Endothelial cell of umbilical vein (primary cell): ENCODE results near the gene OR5AU1. TPM values are rescaled to one million over a fixed set of nuclear protein-coding genes. Genes with fewer than 3 reads are reported as not detected.

Experiments used
- BruUV-seq: library from RNA; stranded (reverse); fragments of 400-500 nt; replicated peaks from 2 replicates; lab custom pipeline; 2021; lab: Mats Ljungman, UMichigan
- CTCF ChIA-PET: fragments of 300-600, 350-600 bp; sonication (Branson Sonifier 250); formaldehyde crosslinking; loops from one replicate; lab custom pipeline; 2021; ENCODE audit warnings: antibody characterized with exemption, inconsistent platforms; lab: Charles Lee
- POLR2A ChIA-PET: fragments of 300-600, 350-600 bp; sonication (Branson Sonifier 250); formaldehyde crosslinking; loops from one replicate; lab custom pipeline; 2021; ENCODE audit warnings: antibody characterized with exemption, inconsistent platforms; lab: Charles Lee
- DNase-seq: peaks from one replicate; pipeline ENCODE4 v3.0.0-alpha.2; 2011; ENCODE audit warnings: low read depth, low spot score
- FAIRE-seq: peaks from 2 replicates; lab custom pipeline; 2011; peaks lifted over from hg19 to GRCh38; lab: Jason Lieb, UNC
- H2AFZ ChIP-seq: 2 replicates; pipeline ENCODE4 v1.6.0; 2012; ENCODE audit warnings: low read depth, low read length, control low read depth, inconsistent platforms
- H3K27ac ChIP-seq: 2 replicates; pipeline ENCODE4 v1.5.1; 2011; ENCODE audit warnings: low read depth, mild to moderate bottlenecking, control low read depth, low read length, moderate library complexity; ENCODE audit not compliant: insufficient read depth
- H3K27me3 ChIP-seq, 2 experiments: 2 replicates each; pipeline versions ENCODE4 v1.6.0 to v1.6.1; 2011; ENCODE audit warnings: low read length in 2 of 2, mixed read lengths in 1 of 2; ENCODE audit not compliant: control insufficient read depth in 2 of 2, insufficient read depth in 2 of 2
- H3K36me3 ChIP-seq, 2 experiments: 2 replicates in 1 of 2; 3 replicates in 1 of 2; pipeline ENCODE4 v1.5.1; 2011; ENCODE audit warnings: low read length in 2 of 2, mild to moderate bottlenecking in 1 of 2, moderate library complexity in 1 of 2; ENCODE audit not compliant: control insufficient read depth in 2 of 2, insufficient read depth in 2 of 2; ENCODE audit errors: extremely low read depth in 1 of 2
- H3K4me1 ChIP-seq: 3 replicates; pipeline ENCODE4 v1.5.1; 2011; ENCODE audit warnings: mild to moderate bottlenecking, low read length; ENCODE audit not compliant: control insufficient read depth, insufficient read depth; ENCODE audit errors: extremely low read depth
- H3K4me2 ChIP-seq: 2 replicates; pipeline ENCODE4 v1.6.1; 2011; ENCODE audit warnings: low read length, control low read depth, mixed read lengths; ENCODE audit not compliant: insufficient read depth
- H3K4me3 ChIP-seq, 3 experiments: fragments of 200-600 bp in 1 of 3; sonication (generic), shearing (Covaris generic) in 1 of 3; replicated peaks in 1 of 3; 2 replicates each; pipeline ENCODE4 v1.5.1; 2011 to 2016; ENCODE audit warnings: control low read depth in 3 of 3, low read length in 3 of 3, mild to moderate bottlenecking in 2 of 3, inconsistent platforms in 1 of 3, low read depth in 1 of 3, moderate library complexity in 1 of 3; ENCODE audit not compliant: insufficient read depth in 1 of 3
- H3K79me2 ChIP-seq: 2 replicates; pipeline ENCODE4 v1.6.0; 2012; ENCODE audit warnings: low read length, inconsistent platforms; ENCODE audit not compliant: control insufficient read depth, insufficient read depth
- H3K9ac ChIP-seq: replicated peaks from 2 replicates; pipeline ENCODE3; 2011; ENCODE audit warnings: low read length, control low read depth; ENCODE audit not compliant: insufficient read depth; ENCODE audit errors: extremely low read depth
- H3K9me1 ChIP-seq: replicated peaks from 3 replicates; pipeline ENCODE4 v1.6.0; 2011; ENCODE audit warnings: mild to moderate bottlenecking, low read length; ENCODE audit not compliant: control insufficient read depth, insufficient read depth; ENCODE audit errors: extremely low read depth
- H3K9me3 ChIP-seq: replicated peaks from 2 replicates; pipeline ENCODE4 v1.5.1; 2012; ENCODE audit warnings: low read length, inconsistent platforms; ENCODE audit not compliant: control insufficient read depth, insufficient read depth
- H4K20me1 ChIP-seq: replicated peaks from 2 replicates; pipeline ENCODE3; 2011; ENCODE audit warnings: mild to moderate bottlenecking, low read length; ENCODE audit not compliant: control insufficient read depth, insufficient read depth; ENCODE audit errors: extremely low read depth
- EZH2 ChIP-seq: IDR thresholded peaks from 2 replicates; pipeline ENCODE4 v1.6.1; 2012; ENCODE audit warnings: borderline replicate concordance, low read depth, mild to moderate bottlenecking, moderate library complexity, low read length, inconsistent platforms; ENCODE audit not compliant: severe bottlenecking
- FOS ChIP-seq: IDR thresholded peaks from 2 replicates; pipeline ENCODE4 v1.6.1; 2011; ENCODE audit warnings: mild to moderate bottlenecking, low read length, moderate library complexity, borderline replicate concordance; ENCODE audit not compliant: insufficient read depth
- GATA2 ChIP-seq: IDR thresholded peaks from 2 replicates; pipeline ENCODE4 v1.7.0; 2011; ENCODE audit warnings: low read depth, mild to moderate bottlenecking, moderate library complexity, mixed read lengths, low read length; ENCODE audit not compliant: insufficient read length, insufficient read depth
- JUN ChIP-seq: IDR thresholded peaks from 2 replicates; pipeline ENCODE4 v1.6.1; 2011; ENCODE audit warnings: borderline replicate concordance, low read depth; ENCODE audit not compliant: insufficient read length, insufficient read depth
- MYC ChIP-seq: IDR thresholded peaks from one replicate; pipeline ENCODE4 v1.6.1; 2011; ENCODE audit warnings: mild to moderate bottlenecking, low read depth, low read length
- POLR2A ChIP-seq: IDR thresholded peaks from 2 replicates; pipeline ENCODE4 v1.6.1; 2012; ENCODE audit warnings: low read depth, mild to moderate bottlenecking, control low read depth, low read length
- POLR2AphosphoS5 ChIP-seq: IDR thresholded peaks from 2 replicates; pipeline ENCODE4 v1.6.1; 2012; ENCODE audit warnings: low read depth, mild to moderate bottlenecking, control low read depth, low read length, moderate library complexity; ENCODE audit not compliant: insufficient read depth
- dilution Hi-C: fragments of 300-500 bp; cut with MboI; formaldehyde crosslinking; loops from one replicate; pipeline ENCODE4 v1.15.0; 2019; ENCODE audit warnings: low sequenced_read_pairs; ENCODE audit not compliant: extremely low pct_ligation_motif_present
- intact Hi-C: fragments of 100-400 bp; cut with micrococcal nuclease; formaldehyde crosslinking; loops from one replicate; pipeline ENCODE4 v1.10.0; 2022
- polyA plus RNA-seq, 4 experiments: library from polyadenylated mRNA; depleted of rRNA in 3 of 4; stranded (reverse) in 3 of 4; unstranded in 1 of 4; fragments of >200 nt; gene quantifications; 2 replicates each; pipeline versions ENCODE4 v1.2.1 to v1.2.3, GENCODE V29; 2011 to 2012; ENCODE audit warnings: missing spikeins in 1 of 4
- total RNA-seq: library from RNA; stranded (reverse); gene quantifications from 2 replicates; pipeline ENCODE4 v1.2.3, GENCODE V29; 2021
- TF ChIP-seq, protein P1 (sequence below): IDR thresholded peaks from 2 replicates; pipeline ENCODE4 v1.6.1; 2011; ENCODE audit not compliant: insufficient read depth, insufficient read length
- TF ChIP-seq, protein P2 (sequence below), 2 donors: IDR thresholded peaks; 1 replicate in 1 of 2; 2 replicates in 1 of 2; pipeline ENCODE4 v1.5.1; 2011; ENCODE audit warnings: low read length in 2 of 2, mild to moderate bottlenecking in 2 of 2, moderate library complexity in 2 of 2, control low read depth in 1 of 2, inconsistent platforms in 1 of 2, low read depth in 1 of 2; ENCODE audit not compliant: insufficient read depth in 1 of 2; ENCODE audit errors: extremely low read depth in 1 of 2

The OR5AU1 gene
- total and polyA plus RNA-seq, 2 donors (not counting 3 experiments of a cell fraction or from before 2014, with no cell fraction given), result not detected

DNA sequence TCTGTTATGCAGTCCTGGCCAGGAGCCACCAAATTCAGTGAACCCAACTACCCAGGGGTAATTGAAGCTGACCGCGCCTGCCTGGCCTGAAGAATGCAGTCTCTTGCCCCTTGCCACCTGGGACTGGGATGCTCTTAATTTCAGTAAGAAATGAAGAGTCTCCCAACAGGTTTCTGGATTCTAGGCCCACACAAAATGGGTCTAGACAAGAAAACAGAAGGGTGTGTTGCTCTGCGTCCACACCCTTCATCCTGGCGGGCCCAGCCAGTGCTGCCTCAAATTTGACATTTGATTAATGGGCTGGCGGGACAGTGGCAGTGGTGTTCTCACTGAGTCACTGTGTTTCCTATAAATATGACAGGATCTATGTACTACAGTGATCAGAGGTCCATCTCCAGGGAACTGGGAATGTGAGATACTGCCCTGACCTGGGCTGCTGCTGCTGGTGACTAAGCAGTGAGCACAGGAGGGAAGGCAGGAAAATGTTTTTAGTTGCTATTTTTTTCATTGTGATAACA is 48.5 kb downstream of the OR5AU1 start:
- intact Hi-C loops (no loop called here), dilution Hi-C loops (no loop called here)
- FAIRE-seq, result no peak
- ChIA-PET POLR2A (no interaction called here), CTCF (interaction anchor here (1.2 to 10.4 kb wide), 3 partner anchors 11 to 92 kb away, joined by 3 to 310 read pairs (median 203); no protein-coding TSS in a partner anchor)
- BruUV-seq, result no TSS peak
- Histone ChIP-seq H3K79me2 (no peaks in the 10 kb centered on the region), H3K9me3 (no peaks in the 10 kb centered on the region), H2AFZ (no peak overlapping the region), H3K4me2 (no peak overlapping the region), H3K4me1 (peaks cover 14% of the 10 kb centered on the region), H3K9me1 (no peaks in the 10 kb centered on the region), H3K27ac (no peak overlapping the region), H4K20me1 (no peaks in the 10 kb centered on the region), H3K9ac (no peak overlapping the region), H3K36me3 (no peaks in the 10 kb centered on the region), H3K4me3 (no peak overlapping the region), H3K27me3 (peaks cover 2 to 3% of the 10 kb centered on the region in 2 experiments)
- no peak for DNase-seq
- no peak for TF ChIP-seq MYC
- TF ChIP-seq GATA2, result no peak
- TF ChIP-seq POLR2A, result no peak
- TF ChIP-seq FOS, result no peak
- TF ChIP-seq, protein P1, sequence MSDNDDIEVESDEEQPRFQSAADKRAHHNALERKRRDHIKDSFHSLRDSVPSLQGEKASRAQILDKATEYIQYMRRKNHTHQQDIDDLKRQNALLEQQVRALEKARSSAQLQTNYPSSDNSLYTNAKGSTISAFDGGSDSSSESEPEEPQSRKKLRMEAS, result no peak
- TF ChIP-seq POLR2AphosphoS5, result no peak
- no peak for TF ChIP-seq EZH2
- TF ChIP-seq, protein P2, sequence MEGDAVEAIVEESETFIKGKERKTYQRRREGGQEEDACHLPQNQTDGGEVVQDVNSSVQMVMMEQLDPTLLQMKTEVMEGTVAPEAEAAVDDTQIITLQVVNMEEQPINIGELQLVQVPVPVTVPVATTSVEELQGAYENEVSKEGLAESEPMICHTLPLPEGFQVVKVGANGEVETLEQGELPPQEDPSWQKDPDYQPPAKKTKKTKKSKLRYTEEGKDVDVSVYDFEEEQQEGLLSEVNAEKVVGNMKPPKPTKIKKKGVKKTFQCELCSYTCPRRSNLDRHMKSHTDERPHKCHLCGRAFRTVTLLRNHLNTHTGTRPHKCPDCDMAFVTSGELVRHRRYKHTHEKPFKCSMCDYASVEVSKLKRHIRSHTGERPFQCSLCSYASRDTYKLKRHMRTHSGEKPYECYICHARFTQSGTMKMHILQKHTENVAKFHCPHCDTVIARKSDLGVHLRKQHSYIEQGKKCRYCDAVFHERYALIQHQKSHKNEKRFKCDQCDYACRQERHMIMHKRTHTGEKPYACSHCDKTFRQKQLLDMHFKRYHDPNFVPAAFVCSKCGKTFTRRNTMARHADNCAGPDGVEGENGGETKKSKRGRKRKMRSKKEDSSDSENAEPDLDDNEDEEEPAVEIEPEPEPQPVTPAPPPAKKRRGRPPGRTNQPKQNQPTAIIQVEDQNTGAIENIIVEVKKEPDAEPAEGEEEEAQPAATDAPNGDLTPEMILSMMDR (IDR thresholded peaks at IDR 0.05; ENCODE audit: extremely low read depth in 1 of 2, insufficient read depth in 1 of 2, low read depth in 1 of 2, low read length in 2 of 2), result no peak
- no peak for TF ChIP-seq JUN
